K562 (cell line): ENCODE measurements around the gene TP73. TPM values are rescaled to one million over a fixed set of nuclear protein-coding genes. Genes with fewer than 3 reads are reported as not detected.

Experiments
- CBX8 ChIP-seq: fragments of 200-600 bp; sonication (generic); IDR thresholded peaks from 2 replicates; pipeline ENCODE4 v1.6.1; 2012; ENCODE audit warnings: borderline replicate concordance, mixed run types, low read depth, mild to moderate bottlenecking, moderate library complexity, mixed read lengths, low read length, control low read depth, inconsistent platforms; ENCODE audit not compliant: poor library complexity, severe bottlenecking; ENCODE audit errors: extremely low read depth
- ETV1 ChIP-seq: fragments of 450-650 bp; conservative IDR thresholded peaks from 2 replicates; pipeline ENCODE4 v1.6.1; 2016; ENCODE audit warnings: missing genetic modification characterization, control low read depth, low read depth, missing compliant biosample characterization
- MEF2D ChIP-seq: conservative IDR thresholded peaks from 2 replicates; pipeline ENCODE4 v1.6.1; 2016; ENCODE audit warnings: low read depth, missing genetic modification characterization, missing compliant biosample characterization
- PATZ1 ChIP-seq: fragments of 250-450 bp; sonication (Bioruptor Pico); IDR thresholded peaks from 2 replicates; pipeline ENCODE4 v1.5.0; 2020; ENCODE audit warnings: mild to moderate bottlenecking, borderline replicate concordance
- YY1 ChIP-seq, 3 experiments: IDR thresholded peaks; 2 replicates each; pipeline ENCODE4 v1.6.1; 2011; ENCODE audit warnings: low read length in 2 of 3, mild to moderate bottlenecking in 2 of 3, moderate library complexity in 2 of 3, borderline replicate concordance in 1 of 3, control low read depth in 1 of 3, low read depth in 1 of 3; ENCODE audit not compliant: insufficient read depth in 3 of 3, insufficient replicate concordance in 2 of 3, control insufficient read depth in 1 of 3, insufficient read length in 1 of 3; ENCODE audit errors: extremely low read depth in 1 of 3
- ZBTB34 ChIP-seq: fragments of 250-450 bp; sonication (Bioruptor Pico); IDR thresholded peaks from 2 replicates; pipeline ENCODE4 v1.8.0; 2021; ENCODE audit warnings: mild to moderate bottlenecking, moderate library complexity
- ZNF217 ChIP-seq: sonication (generic); formaldehyde crosslinking; IDR thresholded peaks from 2 replicates; pipeline ENCODE4 v1.8.0; 2022; ENCODE audit warnings: mild to moderate bottlenecking, missing genetic modification reagents
- polyA plus RNA-seq, 8 experiments: library from polyadenylated mRNA; depleted of rRNA in 4 of 8; stranded (reverse) in 5 of 8; unstranded in 3 of 8; fragments of >200 nt; fragmentation: Nextera tagmentation in 2 of 8; fragmentation: Illumina TruSeq in 1 of 8; extraction: Ambion mirVana in 2 of 8; extraction: Trizol in 1 of 8; gene quantifications; 2 replicates each; pipeline versions ENCODE4 v1.2.1 to v1.2.3, GENCODE V29; 2011 to 2014; ENCODE audit warnings: inconsistent platforms in 1 of 8, missing spikeins in 1 of 8
- total RNA-seq, 7 experiments: library from RNA; depleted of rRNA in 6 of 7; stranded (reverse); fragments of >200 nt in 6 of 7; fragmentation: Illumina TruSeq in 2 of 7; extraction: Trizol in 2 of 7; gene quantifications; 2 replicates each; pipeline versions ENCODE4 v1.2.1 to v1.2.3, GENCODE V29; 2011 to 2021; ENCODE audit warnings: low replicate concordance in 1 of 7

The TP73 gene
- total and polyA plus RNA-seq, 9 of the 15 experiments (the other 6 are each of a cell fraction or from before 2014, with no cell fraction given) = 0.07 to 1.6 (median 0.40) TPM; not detected in 2

GRCh38 chr1:3630914-3631313 is 21.4 kb upstream of the TP73 start (continued):
- TF ChIP-seq PATZ1 (CRISPR knock-in tag) (no peak), ZNF217 (CRISPR knock-in tag) (no peak), ETV1 (tag) (no peak), MEF2D (tag) (no peak), YY1 (IDR thresholded peaks at IDR 0.05; ENCODE audit: borderline replicate concordance in 1 of 3, control insufficient read depth in 1 of 3, extremely low read depth in 1 of 3, insufficient read depth in 3 of 3, insufficient read length in 1 of 3, insufficient replicate concordance in 2 of 3, low read depth in 1 of 3, low read length in 2 of 3) (no peak), ZBTB34 (CRISPR knock-in tag) (no peak), CBX8 (no peak)
